HG03354 (cell line): ENCODE measurements around the gene CRY1.
"Not testable (repeated sequence)": the region's sequence is repeated elsewhere in the genome, so short reads cannot be mapped to it uniquely, and the experiment has no call there.

Source experiments
- ATAC-seq: cut with Tn5 transposase; IDR thresholded peaks from one replicate; pipeline ENCODE4 v1.9.1; 2021; ENCODE audit warnings: mild to moderate bottlenecking; ENCODE audit not compliant: unreplicated experiment, poor library complexity, severe bottlenecking

CRY1 gene

GRCh38 chr12:107025671-107026070 lies 67.7 kb downstream of the CRY1 start:
- no peak for ATAC-seq

- no peak for ATAC-seq
Observed at GRCh38 chr12:107019546-107019945, 73.8 kb downstream of the CRY1 start.

- ATAC-seq = no peak
Observed at GRCh38 chr12:107017042-107017441, 76.3 kb downstream of the CRY1 start.

- ATAC-seq = no peak
Observed at GRCh38 chr12:107014055-107014454, 79.3 kb downstream of the CRY1 start.

- no peak for ATAC-seq
Observed at GRCh38 chr12:107012736-107013425, 80.5 kb downstream of the CRY1 start.

- no peak for ATAC-seq
Observed at GRCh38 chr12:107011519-107011918, 81.8 kb downstream of the CRY1 start.

- no peak for ATAC-seq
Observed at GRCh38 chr12:107007411-107007810, 85.9 kb downstream of the CRY1 start.

GRCh38 chr12:107002665-107003064 lies 90.7 kb downstream of the CRY1 start:
- not testable (repeated sequence) for ATAC-seq

GRCh38 chr12:106999446-106999845 lies 93.9 kb downstream of the CRY1 start:
- no peak for ATAC-seq

- ATAC-seq = no peak
Observed at GRCh38 chr12:106997916-106998315, 95.4 kb downstream of the CRY1 start.

- ATAC-seq = not testable (repeated sequence)
Observed at GRCh38 chr12:106996102-106996501, 97.2 kb downstream of the CRY1 start.

GRCh38 chr12:106994579-106995220 lies 98.6 kb downstream of the CRY1 start:
- no peak for ATAC-seq

GRCh38 chr12:106987846-106988245 lies 105.5 kb downstream of the CRY1 start:
- ATAC-seq = no peak

- ATAC-seq = peak; percentile 99
Observed at GRCh38 chr12:106986625-106987389, 106.5 kb downstream of the CRY1 start, which contains the start of gene MTERF2. Gene MTERF2 (minus strand): TSS chr12:106987146. CDS start chr12:106978714, 8,432 bp downstream.

- no peak for ATAC-seq
Observed at GRCh38 chr12:106986135-106986534, 107.2 kb downstream of the CRY1 start.

GRCh38 chr12:106985479-106985878 lies 107.9 kb downstream of the CRY1 start:
- no peak for ATAC-seq

GRCh38 chr12:106984588-106985137 lies 108.7 kb downstream of the CRY1 start:
- no peak for ATAC-seq

GRCh38 chr12:106982229-106982628 lies 111.1 kb downstream of the CRY1 start:
- ATAC-seq = no peak

- no peak for ATAC-seq
Observed at GRCh38 chr12:106981788-106982187, 111.6 kb downstream of the CRY1 start.

GRCh38 chr12:106980944-106981343 lies 112.4 kb downstream of the CRY1 start:
- ATAC-seq = no peak
